Pancreas (tissue), 10 donors: ENCODE measurements around the gene DEPDC1B. TPM values are rescaled to one million over a fixed set of nuclear protein-coding genes. Genes with fewer than 3 reads are reported as not detected.

ENCODE experiments used
- ATAC-seq, 4 donors: fragments of 200-7000 bp; cut with Tn5 transposase; one replicate each; pipeline versions ENCODE4 v1.8.0 to v1.9.1; 2020; ENCODE audit warnings: mild to moderate bottlenecking in 4 of 4, moderate library complexity in 4 of 4
- DNase-seq, 6 donors: peaks; one replicate each; pipeline ENCODE4 v3.0.0-alpha.2; 2020
- FAIRE-seq: peaks from 2 replicates; lab custom pipeline; 2012; peaks lifted over from hg19 to GRCh38; lab: Jason Lieb, UNC
- H3K27ac ChIP-seq, 4 donors: fragments of 200-600 bp; sonication (generic); 1 replicate in 3 of 4; 2 replicates in 1 of 4; pipeline versions ENCODE4 v1.5.0 to v1.8.0; 2020
- H3K27me3 ChIP-seq, 4 donors: fragments of 200-600 bp; one replicate each; pipeline ENCODE4 v1.8.0; 2021
- H3K36me3 ChIP-seq, 3 donors: fragments of 200-600 bp; sonication (generic) in 1 of 3; one replicate each; pipeline versions ENCODE4 v1.5.0 to v1.8.0; 2020 to 2021
- H3K4me1 ChIP-seq, 3 donors: fragments of 200-600 bp; one replicate each; pipeline ENCODE4 v1.8.0; 2021
- H3K4me3 ChIP-seq, 4 donors: fragments of 200-600 bp; sonication (generic) in 2 of 4; one replicate each; pipeline versions ENCODE4 v1.5.0 to v1.8.0; 2020 to 2021
- H3K9me3 ChIP-seq, 4 donors: fragments of 200-600 bp; one replicate each; pipeline ENCODE4 v1.8.0; 2021
- WGBS, 2 donors: extraction: QIAGEN DNeasy Blood & Tissue Kit; methylation state at CpG; one replicate each; pipeline ENCODE4 v1.1.7; 2013; 5-methylcytosine and 5-hydroxymethylcytosine counted together
- intact Hi-C, 3 donors: fragments of 100-400 bp; cut with DNase I; formaldehyde crosslinking; loops; one replicate each; pipeline versions ENCODE4 v1.11.1 to v1.14.2; 2022
- polyA plus RNA-seq, 2 donors: library from polyadenylated mRNA; stranded (reverse); fragments of 200-250 nt; gene quantifications; one replicate each; pipeline ENCODE4 v1.2.3, GENCODE V29; 2013
- total RNA-seq, 6 donors: library from RNA; stranded (reverse); fragmentation: NEBNext Ultra II Directional in 4 of 6; extraction: Animal tissue kit (Norgen Biotek cat#: 25700) in 4 of 6; gene quantifications; one replicate each; pipeline versions ENCODE4 v1.2.1 to v1.2.4, GENCODE V29; 2021 to 2023
- TF ChIP-seq, protein P1 (sequence below), 4 donors: fragments of 200-600 bp; sonication (generic) in 3 of 4; IDR thresholded peaks; one replicate each; pipeline versions ENCODE4 v1.5.0 to v1.8.0; 2021; ENCODE audit warnings: antibody characterized with exemption in 4 of 4
- donor health status: healthy with polysubstance abuse.
- donor health status: DM: no; HTN: no; CAD: no; lungs with moderate emphysema.
- donor health status: DM: no; HTN: no; CAD: no.
- donor health status: control.
- donor health status: control.
- donor health status: Bipolar disorder and iron deficiency.
- donor health status: DM: yes; HTN: yes; CAD: no.
- donor health status: DM: no; HTN: no; CAD: no.
- donor health status: DM: no; HTN: no; CAD: no.
- donor health status: DM: yes; HTN: yes; CAD: no.

The DEPDC1B gene
- total and polyA plus RNA-seq, 8 donors: 0.08 to 0.37 (median 0.27) TPM

DNA sequence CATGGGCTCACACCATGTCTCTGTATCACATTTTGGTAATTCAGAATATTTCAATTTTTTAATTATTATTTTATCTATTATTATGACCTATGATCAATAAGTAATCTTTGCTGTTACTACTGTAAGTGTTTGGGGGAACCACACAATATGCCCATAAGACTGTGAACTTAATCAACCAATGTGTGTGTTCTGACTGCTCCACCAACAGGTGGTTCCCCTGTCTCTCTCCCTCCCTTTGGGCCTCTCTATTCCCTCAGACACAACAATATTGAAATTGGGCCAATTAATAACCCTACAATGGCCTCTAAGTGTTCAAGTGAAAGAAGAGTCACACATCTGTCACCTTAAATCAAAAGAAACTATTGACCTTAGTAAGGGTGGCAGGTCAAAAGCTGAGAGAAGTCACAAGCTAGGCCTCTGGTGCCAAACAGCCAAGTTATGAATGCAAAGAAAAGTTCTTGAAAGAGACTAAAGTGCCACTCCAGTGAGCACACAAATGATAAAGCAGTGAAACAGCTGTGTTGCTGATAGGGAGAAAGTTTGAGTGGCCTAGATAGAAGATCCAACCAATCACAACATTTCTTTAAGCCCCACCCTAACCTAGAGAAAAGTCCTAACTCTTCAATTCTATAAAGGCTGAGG lies 88.7 kb downstream of the DEPDC1B start:
- intact Hi-C loops: no loop called here

DNA sequence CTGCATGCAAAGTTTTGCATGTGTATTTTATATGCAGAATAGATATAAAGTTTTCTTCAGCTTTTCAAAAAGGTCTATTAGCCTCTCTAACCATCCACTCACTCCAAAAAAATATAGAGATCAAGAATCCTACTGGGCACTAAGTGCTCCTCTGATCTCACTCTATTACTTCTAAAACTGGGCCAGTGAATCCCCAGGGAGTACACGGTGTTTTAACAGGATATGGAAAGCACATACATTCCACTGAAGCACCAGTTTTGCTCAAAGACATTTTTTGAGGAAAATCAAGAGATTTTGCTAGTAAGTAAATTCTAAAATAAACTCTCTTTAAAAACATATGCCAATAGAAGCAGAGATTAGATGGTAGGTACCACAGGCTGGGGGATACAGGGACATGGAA lies 95.2 kb downstream of the DEPDC1B start:
- FAIRE-seq: no peak
- WGBS, 2 donors: 88 to 89% methylated on average over 1 of the region's 1 CpG
- Histone ChIP-seq H3K36me3 (no peaks in the 10 kb centered on the region), H3K4me3 (no peak overlapping the region), H3K27me3 (no peaks in the 10 kb centered on the region), H3K27ac (no peak overlapping the region), H3K4me1 (no peaks in the 10 kb centered on the region), H3K9me3 (no peaks in the 10 kb centered on the region)
- intact Hi-C loops: no loop called here
- no peak for DNase-seq
- TF ChIP-seq, protein P1, sequence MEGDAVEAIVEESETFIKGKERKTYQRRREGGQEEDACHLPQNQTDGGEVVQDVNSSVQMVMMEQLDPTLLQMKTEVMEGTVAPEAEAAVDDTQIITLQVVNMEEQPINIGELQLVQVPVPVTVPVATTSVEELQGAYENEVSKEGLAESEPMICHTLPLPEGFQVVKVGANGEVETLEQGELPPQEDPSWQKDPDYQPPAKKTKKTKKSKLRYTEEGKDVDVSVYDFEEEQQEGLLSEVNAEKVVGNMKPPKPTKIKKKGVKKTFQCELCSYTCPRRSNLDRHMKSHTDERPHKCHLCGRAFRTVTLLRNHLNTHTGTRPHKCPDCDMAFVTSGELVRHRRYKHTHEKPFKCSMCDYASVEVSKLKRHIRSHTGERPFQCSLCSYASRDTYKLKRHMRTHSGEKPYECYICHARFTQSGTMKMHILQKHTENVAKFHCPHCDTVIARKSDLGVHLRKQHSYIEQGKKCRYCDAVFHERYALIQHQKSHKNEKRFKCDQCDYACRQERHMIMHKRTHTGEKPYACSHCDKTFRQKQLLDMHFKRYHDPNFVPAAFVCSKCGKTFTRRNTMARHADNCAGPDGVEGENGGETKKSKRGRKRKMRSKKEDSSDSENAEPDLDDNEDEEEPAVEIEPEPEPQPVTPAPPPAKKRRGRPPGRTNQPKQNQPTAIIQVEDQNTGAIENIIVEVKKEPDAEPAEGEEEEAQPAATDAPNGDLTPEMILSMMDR (IDR thresholded peaks at IDR 0.05): no peak
- no peak for ATAC-seq

More for the DNA sequence above, 88.7 kb downstream of the DEPDC1B start:
- ATAC-seq: no peak
- TF ChIP-seq, protein P1 (IDR thresholded peaks at IDR 0.05): no peak
- Histone ChIP-seq H3K4me3 (no peak overlapping the region), H3K4me1 (no peaks in the 10 kb centered on the region), H3K9me3 (no peaks in the 10 kb centered on the region), H3K27ac (no peak overlapping the region), H3K27me3 (no peaks in the 10 kb centered on the region), H3K36me3 (no peaks in the 10 kb centered on the region)
- no peak for FAIRE-seq
- no peak for DNase-seq

DNA sequence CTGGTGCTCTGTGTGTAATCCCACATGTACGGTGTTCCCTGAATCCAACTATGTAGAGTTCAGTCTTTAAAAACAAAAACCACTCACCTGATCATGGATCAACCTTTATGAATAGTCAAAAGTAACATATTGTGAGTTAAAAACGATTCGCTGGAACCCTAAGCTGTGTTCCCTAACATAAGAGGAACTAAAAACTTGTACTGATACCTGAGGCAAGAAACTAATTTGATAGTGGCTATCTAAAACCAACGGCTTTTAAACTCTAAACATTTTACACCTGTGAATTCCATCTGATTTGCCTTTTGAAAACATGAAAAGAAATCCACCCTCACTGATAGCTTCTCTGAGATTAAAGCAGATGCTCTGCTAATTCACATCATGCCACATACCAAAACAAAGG lies 101.5 kb downstream of the DEPDC1B start:
- FAIRE-seq (no peak), DNase-seq (no peak), ATAC-seq (no peak)
- WGBS, 2 donors: 71 to 76% methylated on average over 4 of the region's 4 CpGs
- TF ChIP-seq, protein P1 (IDR thresholded peaks at IDR 0.05): no peak
- intact Hi-C loops: no loop called here
- H3K4me3 ChIP-seq: no peak overlapping the region
- H3K9me3 ChIP-seq: no peaks in the 10 kb centered on the region
- no peak overlapping the region for H3K27ac ChIP-seq
- H3K4me1 ChIP-seq: no peaks in the 10 kb centered on the region
- H3K27me3 ChIP-seq: no peaks in the 10 kb centered on the region
- H3K36me3 ChIP-seq: no peaks in the 10 kb centered on the region

DNA sequence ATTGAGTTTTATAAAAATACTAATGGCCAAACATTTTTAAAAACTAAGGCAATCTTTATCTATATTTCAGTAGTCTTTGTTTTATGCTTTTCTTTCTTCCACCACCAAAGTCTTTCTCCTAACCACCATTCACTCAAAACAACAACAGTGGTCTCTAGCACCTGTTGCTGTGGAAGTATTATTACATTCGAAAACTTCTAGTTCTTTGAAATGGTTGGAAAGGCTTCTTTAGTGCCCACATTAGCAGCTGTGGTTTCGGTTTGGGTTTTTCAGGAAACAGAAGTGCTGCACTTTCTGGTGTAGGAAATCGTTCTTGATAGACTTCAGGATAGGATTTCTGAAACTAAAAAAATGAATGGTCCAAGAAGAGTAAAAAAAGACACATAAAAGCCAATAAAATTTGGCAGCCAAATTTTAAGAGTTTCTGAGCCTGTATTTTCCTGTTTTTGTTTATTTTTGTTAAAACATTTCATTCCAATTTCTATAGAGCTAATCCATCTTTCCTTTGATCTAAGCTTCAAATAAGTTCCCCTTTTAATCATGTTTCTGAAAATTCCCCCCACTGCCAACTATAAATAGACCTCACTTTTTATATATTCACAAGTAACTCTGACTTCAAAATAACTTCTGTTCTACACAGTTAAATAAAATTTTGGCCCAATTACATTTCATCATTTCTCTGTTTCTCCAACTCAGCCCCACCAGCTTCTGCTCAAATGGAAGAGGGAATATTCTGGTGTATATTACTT lies 102.2 kb downstream of the DEPDC1B start:
- no peak overlapping the region for H3K4me3 ChIP-seq
- no peak for FAIRE-seq

More for the DNA sequence above, 102.2 kb downstream of the DEPDC1B start:
- no peak for ATAC-seq
- TF ChIP-seq, protein P1 (IDR thresholded peaks at IDR 0.05): no peak
- DNase-seq: no peak
- Histone ChIP-seq H3K4me1 (no peaks in the 10 kb centered on the region), H3K27ac (no peak overlapping the region), H3K9me3 (no peaks in the 10 kb centered on the region), H3K27me3 (no peaks in the 10 kb centered on the region), H3K36me3 (no peaks in the 10 kb centered on the region)
- WGBS, 2 donors: 77 to 81% methylated on average over 3 of the region's 3 CpGs
- intact Hi-C loops: no loop called here
